ENCODE measurements around the gene TDRD10. TPM values are rescaled to one million over a fixed set of nuclear protein-coding genes. Genes with fewer than 3 reads are reported as not detected.
A peak's percentile ranks its signal among the peaks of the same experiment; 100 is the strongest.

TDRD10 gene
- total RNA-seq, 1 experiment from 2014 or later = 0.31 TPM

- H3K9ac ChIP-seq (ENCODE audit: extremely low read depth, insufficient read length, low read length) = no peak overlapping the region
- H2BK120ac ChIP-seq (ENCODE audit: low read depth, low read length, poor library complexity, severe bottlenecking) = no peak overlapping the region
- no peaks in the 10 kb centered on the region for H3K27me3 ChIP-seq (ENCODE audit: insufficient read depth, low read length)
- no peaks in the 10 kb centered on the region for H3K23me2 ChIP-seq (ENCODE audit: insufficient read length, low read depth, low read length, poor library complexity, severe bottlenecking)
- no peak overlapping the region for H3K4ac ChIP-seq (ENCODE audit: low read depth, low read length)
- no peak overlapping the region for H2AK5ac ChIP-seq (ENCODE audit: insufficient read length, low read length)
- H2AFZ ChIP-seq (ENCODE audit: low read length) = no peak overlapping the region
- Mint-ChIP-seq H3K27me3 (ENCODE audit: low read depth) (no peaks in the 10 kb centered on the region), H3K27ac (0 out of 7 replicates have a peak overlapping the region, but pooled peaks of 1 of the 3 experiments have one; percentile 3), H3K36me3 (ENCODE audit: insufficient read depth in 1 of 3, low read depth in 3 of 3) (peaks cover 32 to 58% (median 53%) of the 10 kb centered on the region in 3 experiments), H3K4me3 (no peak overlapping the region), H3K4me1 (peaks cover 2 to 3% of the 10 kb centered on the region in 2 experiments), H3K9me3 (no peaks in the 10 kb centered on the region)
- WGBS (ENCODE audit: extremely low coverage, insufficient read length, low lambda C conversion rate) = no CpG with 5 or more reads among the region's 3 CpGs
- no peak overlapping the region for H3K27ac ChIP-seq (ENCODE audit: insufficient read length, low read depth, low read length)
- no peak overlapping the region for H2BK12ac ChIP-seq (ENCODE audit: insufficient read length, low read depth, low read length)
- H3K4me1 ChIP-seq (ENCODE audit: insufficient read depth, low read length) = no peaks in the 10 kb centered on the region
- no peak overlapping the region for H2BK15ac ChIP-seq (ENCODE audit: low read depth, low read length)
- no peak overlapping the region for H4K5ac ChIP-seq (ENCODE audit: insufficient read length, low read depth, low read length)
- no peak for DNase-seq
- H3K18ac ChIP-seq (ENCODE audit: insufficient read length, low read depth, low read length) = no peak overlapping the region
- H3K14ac ChIP-seq (ENCODE audit: insufficient read depth, low read length) = no peak overlapping the region
- H3K79me2 ChIP-seq (ENCODE audit: insufficient read depth, low read length) = no peaks in the 10 kb centered on the region
- no peaks in the 10 kb centered on the region for H3K9me3 ChIP-seq (ENCODE audit: control insufficient read depth, low read depth, low read length)
- no peaks in the 10 kb centered on the region for H4K20me1 ChIP-seq (ENCODE audit: control insufficient read depth, insufficient read depth, insufficient read length)
- H3K56ac ChIP-seq (ENCODE audit: insufficient read length, low read depth, low read length) = no peak overlapping the region
- no peak overlapping the region for H3K23ac ChIP-seq (ENCODE audit: insufficient read length, low read depth, low read length)
- H4K8ac ChIP-seq (replicated peaks; ENCODE audit: insufficient read length, low read depth, low read length) = no peak overlapping the region
- H2BK5ac ChIP-seq (ENCODE audit: insufficient read length, low read length) = no peak overlapping the region
- H3K79me1 ChIP-seq (ENCODE audit: insufficient read depth, low read depth, low read length, poor library complexity, severe bottlenecking) = no peaks in the 10 kb centered on the region
- H3T11ph ChIP-seq (ENCODE audit: low read length) = no peak overlapping the region
- no peak for TF ChIP-seq CTCF (conservative IDR thresholded peaks at IDR 0.05)
- no peak overlapping the region for H2BK20ac ChIP-seq (ENCODE audit: low read depth, low read length, poor library complexity, severe bottlenecking)
- no peak overlapping the region for H3K4me2 ChIP-seq (ENCODE audit: insufficient read depth, insufficient read length, low read length)
- H4K91ac ChIP-seq (ENCODE audit: insufficient read length, low read depth, low read length) = no peak overlapping the region
Measured at GRCh38 chr1:154549202-154549770, 47.3 kb downstream of the TDRD10 start.
